DMS153 treated with DMSO at 0.1 percent for 48 hours (cell line): ENCODE results near the gene PTPN1.
"Not testable (repeated sequence)": the region's sequence is repeated elsewhere in the genome, so short reads cannot be mapped to it uniquely, and the experiment has no call there.

Experiments used
- DNase-seq: peaks from one replicate; lab custom pipeline; 2025; ENCODE audit not compliant: unreplicated experiment; lab: John Stamatoyannopoulos, UW

PTPN1 gene

GRCh38 chr20:50527068-50527605 lies 17.0 kb downstream of the PTPN1 start:
- no peak for DNase-seq

- DNase-seq = no peak
Measured at GRCh38 chr20:50528129-50528528, 17.9 kb downstream of the PTPN1 start.

DNA sequence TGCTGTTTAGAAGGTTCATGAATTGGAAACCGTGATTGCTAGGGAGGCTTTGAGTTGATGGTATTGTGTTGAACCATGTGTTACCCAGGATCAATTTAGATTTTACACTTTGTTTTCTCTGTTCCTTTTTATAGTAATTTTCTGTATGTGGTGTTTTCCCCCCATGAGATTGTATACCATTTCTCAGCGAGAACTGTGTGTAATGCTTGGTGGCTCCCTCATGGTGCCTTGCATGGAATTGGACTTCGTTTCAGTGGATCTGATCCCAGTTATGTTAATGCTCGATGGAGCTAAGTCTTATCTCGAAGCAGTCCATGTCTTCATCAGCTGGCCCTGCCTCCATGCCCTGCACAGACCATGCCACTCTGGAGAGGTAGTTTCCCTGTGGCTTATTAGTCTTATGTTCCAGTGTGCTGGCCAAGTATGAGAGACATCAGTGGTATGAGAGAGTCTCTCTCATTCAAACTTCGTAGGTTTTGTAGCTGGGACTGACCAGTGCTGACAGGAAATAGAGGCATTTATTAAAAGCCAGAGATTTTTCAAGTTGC lies 18.7 kb downstream of the PTPN1 start:
- DNase-seq = no peak

DNA sequence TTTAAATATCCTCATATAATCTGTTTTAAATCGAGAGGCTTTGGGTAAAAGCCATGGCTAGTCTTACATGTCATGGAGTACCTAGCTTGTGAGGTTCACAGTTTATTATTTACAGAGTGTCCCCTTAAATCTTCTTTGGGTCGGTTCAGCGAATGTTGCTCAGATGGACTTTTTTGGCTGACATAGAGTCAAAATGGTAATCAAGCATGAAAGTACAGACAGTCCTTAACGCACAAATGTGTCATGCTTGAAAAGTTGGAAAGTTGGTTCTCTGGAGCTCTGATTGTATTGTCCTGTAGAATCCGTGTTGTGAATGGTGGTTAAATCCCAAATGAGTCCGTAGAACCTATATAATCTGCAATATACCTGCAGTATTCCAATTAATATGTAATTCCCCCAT lies 22.0 kb downstream of the PTPN1 start:
- no peak for DNase-seq

- DNase-seq = no peak
Measured at GRCh38 chr20:50533061-50533460, 22.9 kb downstream of the PTPN1 start.

- no peak for DNase-seq
Measured at GRCh38 chr20:50533464-50533863, 23.3 kb downstream of the PTPN1 start.

- DNase-seq = no peak
Measured at GRCh38 chr20:50534567-50534966, 24.4 kb downstream of the PTPN1 start.

GRCh38 chr20:50535162-50535561 lies 25.0 kb downstream of the PTPN1 start:
- no peak for DNase-seq

DNA sequence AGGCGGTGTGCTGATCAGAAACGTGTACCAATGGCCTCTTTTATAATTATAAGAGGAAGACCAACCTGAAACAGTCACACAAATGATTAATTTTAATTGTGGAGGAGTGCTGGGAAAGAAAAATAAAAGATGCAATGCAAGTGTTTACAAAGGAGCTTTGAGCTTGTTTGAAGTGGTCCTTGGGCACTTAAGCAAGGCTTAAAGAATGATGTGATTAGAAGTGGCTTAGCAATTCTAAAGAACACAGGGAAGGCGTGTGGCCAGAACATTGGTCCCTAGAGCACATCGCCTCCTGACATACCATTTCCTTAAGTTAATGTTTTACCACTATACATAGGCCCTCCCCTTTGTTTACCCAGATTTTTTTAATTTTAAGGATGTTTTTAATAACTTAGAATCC lies 26.1 kb downstream of the PTPN1 start:
- DNase-seq = no peak

DNA sequence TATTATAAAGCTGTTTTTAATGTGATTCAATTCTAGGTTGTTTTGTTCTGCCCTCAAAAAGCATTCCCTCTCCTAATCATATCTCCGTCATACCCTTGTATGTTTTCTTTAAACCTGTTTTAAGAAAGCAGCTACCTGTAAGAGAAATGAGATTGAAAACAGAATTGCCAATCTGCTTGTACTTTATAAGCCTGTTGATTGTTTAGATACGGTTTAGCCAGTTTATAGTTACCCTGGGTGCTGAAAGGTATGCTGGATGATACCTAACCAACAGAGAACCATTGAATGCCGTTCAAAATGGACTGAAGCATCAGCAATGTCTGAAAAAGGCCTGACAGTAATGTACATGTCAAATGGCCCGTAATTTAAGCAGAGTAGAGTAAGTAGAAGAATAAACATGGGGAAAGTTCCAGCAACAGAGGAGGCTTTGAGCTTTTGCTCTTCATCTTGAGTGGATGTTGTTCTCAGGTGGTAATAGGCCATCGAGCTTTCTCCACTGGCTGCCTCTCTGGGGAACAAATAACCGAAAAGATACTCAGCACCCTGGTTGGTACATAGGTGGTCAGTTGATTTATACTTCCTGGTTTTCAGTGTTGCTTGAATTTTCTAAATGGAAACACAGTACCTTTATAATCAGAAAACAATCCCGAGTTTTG lies 27.5 kb downstream of the PTPN1 start:
- no peak for DNase-seq

DNA sequence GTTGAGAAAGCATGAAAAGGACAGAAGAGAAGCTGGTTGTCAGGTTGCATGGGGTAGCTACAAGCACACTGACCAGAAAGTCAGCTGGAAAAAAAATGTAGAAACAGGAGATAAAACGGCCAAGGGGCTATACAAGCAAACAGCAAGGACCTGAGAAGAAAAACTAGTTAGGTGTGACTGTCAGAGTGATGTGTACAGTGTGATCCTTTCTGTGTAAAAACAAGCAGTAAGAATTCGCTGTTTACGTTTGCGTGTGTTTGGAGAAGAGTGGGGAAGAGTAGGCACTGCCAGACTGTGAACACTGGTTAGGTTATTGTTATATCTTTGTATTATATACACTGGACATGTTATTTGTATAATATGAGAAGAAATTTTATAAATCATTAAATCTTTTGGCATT lies 28.1 kb downstream of the PTPN1 start:
- DNase-seq = no peak

DNA sequence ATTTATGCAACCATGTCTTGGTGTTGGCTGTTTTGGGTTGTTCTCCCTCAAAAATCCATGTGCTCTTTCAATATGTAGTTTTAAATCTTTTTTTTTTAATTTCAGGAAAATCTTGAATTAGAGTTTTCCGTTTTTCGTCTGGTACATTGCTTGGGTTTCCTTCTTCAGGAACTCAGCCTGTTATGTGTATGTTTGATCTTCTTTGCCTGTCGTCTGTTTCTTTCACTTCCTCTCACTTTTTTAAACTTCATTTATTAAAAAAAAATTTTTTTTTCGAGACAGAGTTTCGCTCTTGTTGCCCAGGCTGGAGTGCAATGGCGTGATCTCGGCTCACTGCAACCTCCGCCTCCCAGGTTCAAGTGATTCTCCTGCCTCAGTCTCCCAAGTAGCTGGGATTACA lies 29.6 kb downstream of the PTPN1 start:
- DNase-seq = not testable (repeated sequence)

DNA sequence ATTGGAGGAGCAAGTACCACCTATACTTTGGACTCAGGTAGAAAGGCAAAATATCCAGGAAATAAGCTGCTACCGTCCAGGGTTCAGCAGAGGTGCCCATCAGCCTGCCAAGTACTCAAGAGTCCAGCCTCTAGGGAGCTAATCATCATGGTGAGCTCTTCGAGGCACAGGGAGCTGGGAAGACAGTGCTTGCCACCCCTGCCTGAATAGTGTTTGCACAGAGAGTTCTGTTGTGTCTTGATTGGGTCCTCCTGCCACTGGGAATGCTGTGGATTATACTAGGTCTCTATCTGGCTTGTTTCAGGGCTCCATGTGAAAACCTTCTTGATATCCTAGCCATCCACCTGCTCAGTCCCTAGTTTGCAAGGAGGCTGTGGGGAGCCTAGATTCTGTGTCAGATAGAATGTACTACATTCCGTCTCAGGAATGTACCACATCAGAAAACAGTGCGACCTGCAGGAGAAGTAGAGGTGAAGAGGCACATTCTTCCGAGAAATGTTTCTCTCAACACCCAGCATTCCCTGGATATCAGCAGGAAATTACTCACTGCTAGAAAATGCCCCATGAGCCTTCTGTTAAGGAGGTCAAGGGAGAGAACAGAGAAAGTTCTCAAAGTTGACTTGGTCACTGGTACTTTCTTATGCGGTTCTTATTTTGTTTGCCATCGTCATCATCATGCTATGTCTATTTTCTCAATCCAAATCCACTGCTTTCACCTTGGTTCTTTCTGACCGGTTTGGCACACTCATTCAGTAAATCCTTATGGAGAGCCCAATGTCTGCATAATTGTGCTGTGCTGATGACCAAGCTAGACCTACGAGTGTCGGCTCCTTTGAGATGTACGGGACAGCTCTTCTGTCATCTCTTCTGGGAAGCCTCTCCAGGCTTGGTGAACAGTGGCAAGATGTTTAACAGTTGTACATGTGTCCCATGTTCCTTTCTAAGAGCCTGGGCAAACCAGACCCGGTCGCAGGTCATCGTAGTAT lies 30.7 kb downstream of the PTPN1 start:
- DNase-seq = no peak

GRCh38 chr20:50541606-50542041 lies 31.4 kb downstream of the PTPN1 start:
- no peak for DNase-seq

- DNase-seq = no peak
Measured at GRCh38 chr20:50543326-50543725, 33.1 kb downstream of the PTPN1 start.

DNA sequence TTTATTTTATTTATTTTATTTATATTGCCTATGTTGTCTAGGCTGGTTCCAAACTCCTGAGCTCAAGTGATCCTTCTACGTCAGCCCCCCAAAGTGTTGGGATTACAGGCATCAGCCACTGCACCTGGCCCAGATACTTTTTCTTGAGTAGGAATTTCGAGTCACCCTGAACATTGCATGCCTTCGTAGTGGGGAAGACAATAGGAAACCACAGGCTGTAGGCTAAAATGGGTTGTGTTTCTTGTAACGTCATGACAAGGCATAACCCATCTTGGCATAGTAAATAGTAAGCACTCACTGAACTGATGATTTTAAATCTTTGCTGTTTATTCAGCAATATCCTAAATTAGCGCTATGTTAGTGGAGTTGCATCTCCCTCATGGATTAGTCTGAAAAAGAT lies 34.9 kb downstream of the PTPN1 start:
- DNase-seq = no peak

GRCh38 chr20:50546729-50547314 lies 36.6 kb downstream of the PTPN1 start:
- no peak for DNase-seq

- DNase-seq = no peak
Measured at GRCh38 chr20:50547964-50548363, 37.8 kb downstream of the PTPN1 start.

DNA sequence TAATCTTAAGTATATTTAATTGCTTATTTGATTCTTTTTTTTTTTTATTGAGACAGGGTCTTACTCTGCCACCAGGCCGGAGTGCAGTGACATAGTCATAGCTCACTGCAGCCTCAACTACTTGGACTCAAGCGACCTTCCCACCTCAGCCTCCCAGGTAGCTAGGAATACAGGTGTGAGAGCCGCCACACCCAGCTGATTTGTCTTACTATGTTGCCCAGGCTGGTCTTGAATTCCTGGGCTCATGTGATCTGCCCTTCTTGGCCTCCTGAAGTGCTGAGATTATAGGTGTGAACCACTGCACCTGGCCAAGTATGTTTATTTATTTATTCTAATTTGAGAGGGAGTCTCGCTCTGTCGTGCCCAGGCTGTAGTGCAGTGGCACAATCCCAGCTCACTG lies 38.2 kb downstream of the PTPN1 start:
- DNase-seq = no peak

DNA sequence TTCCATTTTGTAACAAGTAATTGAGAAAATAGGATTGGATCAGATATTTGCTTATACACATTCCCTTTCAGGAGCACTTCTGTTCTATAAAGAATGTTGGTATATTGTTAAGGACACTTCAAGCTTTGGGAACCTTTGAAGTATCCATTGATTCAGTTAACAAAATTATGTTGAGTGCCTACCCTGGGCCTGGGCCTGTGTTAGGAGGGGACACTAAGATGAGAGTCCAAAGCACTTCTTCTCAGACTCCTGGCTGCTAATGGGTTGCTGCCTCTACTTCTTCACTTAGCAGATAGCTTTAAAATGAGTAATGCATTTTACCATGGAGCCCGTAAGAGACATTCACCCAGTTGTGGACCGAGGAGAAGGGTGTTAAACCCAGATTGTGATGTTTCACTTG lies 40.3 kb downstream of the PTPN1 start:
- no peak for DNase-seq

- peak; percentile 28 for DNase-seq
Measured at GRCh38 chr20:50551288-50551687, 41.1 kb downstream of the PTPN1 start.
